A549 treated with DMSO at 1 μM for 4 hours (cell line): ENCODE data around the gene IL1RAPL2. TPM values are rescaled to one million over a fixed set of nuclear protein-coding genes. Genes with fewer than 3 reads are reported as not detected.

Experiments used
- total RNA-seq: library from RNA; stranded (reverse); fragments of 200-300 nt; extraction: Qiagen RNA extraction; gene quantifications from 5 replicates; pipeline ENCODE4 v1.2.3, GENCODE V29; 2022; ENCODE audit warnings: low read depth

Gene IL1RAPL2
- total RNA-seq = not detected in 5 replicates

DNA sequence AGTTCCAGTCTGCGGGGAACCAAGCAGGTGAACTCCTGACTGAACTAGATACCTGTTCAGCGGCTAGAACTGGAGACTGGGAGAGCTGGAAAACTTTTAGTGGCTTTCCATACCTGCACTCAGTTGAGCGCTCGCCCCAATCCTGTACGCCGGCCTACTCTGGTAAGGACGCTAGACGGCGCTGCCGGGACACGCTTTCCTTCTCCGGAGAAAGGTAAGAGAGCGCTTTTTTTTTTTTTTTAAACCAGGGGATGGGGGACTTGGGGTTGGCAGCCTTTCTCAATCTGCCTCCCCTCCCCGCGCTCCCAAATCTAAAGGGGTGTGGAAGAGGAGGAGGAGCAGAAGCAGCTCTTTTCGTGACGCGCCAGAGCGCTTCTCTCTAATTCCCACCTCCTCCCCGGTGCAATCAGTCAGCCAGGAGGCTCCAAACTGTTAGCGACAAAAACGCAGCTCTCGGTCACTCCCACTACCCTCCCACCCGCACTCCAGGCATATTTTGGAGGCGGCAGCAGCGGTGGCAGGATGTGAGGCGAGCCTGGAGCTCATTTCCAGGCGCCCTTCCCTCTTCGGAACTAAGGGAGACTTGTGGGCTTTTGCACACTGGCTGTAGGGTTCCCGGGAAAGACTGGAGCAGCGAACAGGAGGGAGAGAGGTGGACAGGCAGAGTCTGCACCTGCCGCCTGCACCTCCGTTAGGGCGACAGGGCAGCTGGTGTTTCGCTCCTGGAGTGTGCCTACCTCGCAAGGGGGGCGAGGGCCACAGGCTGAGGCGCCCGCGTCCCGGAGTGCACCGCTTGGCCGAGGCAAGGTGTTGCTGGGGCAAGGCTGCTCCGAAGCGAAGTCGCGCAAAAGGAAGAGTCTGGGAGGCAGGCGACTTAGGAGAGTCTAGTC lies at the start of gene IL1RAPL2:
Gene IL1RAPL2 (plus strand): TSS at position 409 of the 890 bp plus-strand sequence.

DNA sequence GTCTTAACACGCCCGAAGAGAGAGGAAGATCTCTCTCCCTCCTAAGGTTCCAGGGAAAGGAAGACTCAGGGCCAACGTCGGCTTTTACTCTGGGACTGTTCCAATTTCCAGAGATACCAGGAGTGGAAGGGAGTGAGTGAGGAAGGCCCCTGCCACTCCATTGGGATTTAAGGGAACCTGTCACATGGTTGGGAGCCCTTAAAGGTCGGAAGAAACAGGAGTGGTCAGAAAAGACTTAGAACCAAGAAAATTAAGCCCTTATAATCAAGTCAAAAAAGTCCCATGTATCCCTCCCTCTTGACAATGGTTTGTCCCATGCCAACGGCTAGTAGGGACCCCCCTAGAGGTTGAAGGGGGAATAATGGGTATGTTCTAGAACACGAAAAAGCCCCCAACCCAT lies 654.6 kb downstream of the IL1RAPL2 start, which contains the start of gene TEX13A:
Gene TEX13A (minus strand): TSS at position 59 of the 400 bp plus-strand sequence. CDS start 297 bp downstream, outside the sequence.

